Testis (tissue), 3 donors: Measurements from ENCODE around the gene ANKS1B. TPM values are rescaled to one million over a fixed set of nuclear protein-coding genes. Genes with fewer than 3 reads are reported as not detected.
"Not testable (repeated sequence)": the region's sequence is repeated elsewhere in the genome, so short reads cannot be mapped to it uniquely, and the experiment has no call there.

Experiments
- DNase-seq: peaks from one replicate; pipeline ENCODE4 v3.0.0-alpha.2; 2019
- H3K27ac ChIP-seq, 2 donors: fragments of 200-600 bp; sonication (generic); one replicate each; pipeline ENCODE4 v1.5.1; 2019
- H3K27me3 ChIP-seq: fragments of 200-600 bp; sonication (generic); one replicate; pipeline ENCODE4 v1.5.1; 2019
- H3K36me3 ChIP-seq: fragments of 200-600 bp; sonication (generic); one replicate; pipeline ENCODE4 v1.5.1; 2017; ENCODE audit warnings: low read depth; ENCODE audit errors: missing control alignments
- H3K4me1 ChIP-seq: fragments of 200-600 bp; sonication (generic); one replicate; pipeline ENCODE4 v1.5.1; 2019
- H3K4me3 ChIP-seq, 2 donors: fragments of 200-600 bp; sonication (generic); one replicate each; pipeline ENCODE4 v1.5.1; 2017 to 2019
- H3K9me3 ChIP-seq: fragments of 200-600 bp; sonication (generic); one replicate; pipeline ENCODE4 v1.5.1; 2017
- POLR2A ChIP-seq: fragments of 450-650 bp; IDR thresholded peaks from one replicate; pipeline ENCODE4 v1.6.1; 2017; ENCODE audit warnings: antibody characterized with exemption, mild to moderate bottlenecking, moderate library complexity
- WGBS, 2 donors: methylation state at CpG; one replicate each; pipeline ENCODE4 v1.1.5; 2018; 5-methylcytosine and 5-hydroxymethylcytosine counted together
- intact Hi-C: fragments of 100-400 bp; cut with DNase I; formaldehyde crosslinking; loops from one replicate; pipeline ENCODE4 v1.15.1; 2023; ENCODE audit warnings: low total_unique reads
- polyA plus RNA-seq: library from polyadenylated mRNA; stranded (reverse); fragments of 350-450 nt; fragmentation: Illumina TruSeq; extraction: RNeasy Lipid Tissue Mini Kit (QIAGEN cat#74804); gene quantifications from one replicate; pipeline ENCODE4 v1.2.3, GENCODE V29; 2014; ENCODE audit warnings: low read depth, low replicate concordance; ENCODE audit not compliant: insufficient read depth
- total RNA-seq, 2 donors: library from RNA; depleted of rRNA; stranded (reverse); fragments of >200 nt; gene quantifications; one replicate each; pipeline ENCODE4 v1.2.3, GENCODE V29; 2016
- TF ChIP-seq, protein P1 (sequence below), 3 experiments: fragments of 450-650 bp in 2 of 3; fragments of 200-600 bp in 1 of 3; sonication (generic) in 1 of 3; IDR thresholded peaks; one replicate each; pipeline ENCODE4 v1.5.1; 2016 to 2019; ENCODE audit warnings: antibody characterized with exemption in 3 of 3, mild to moderate bottlenecking in 2 of 3, moderate library complexity in 1 of 3

ANKS1B gene
- total and polyA plus RNA-seq, 3 donors from 2014 or later: 26.8 to 58.2 (median 30.9) TPM

DNA sequence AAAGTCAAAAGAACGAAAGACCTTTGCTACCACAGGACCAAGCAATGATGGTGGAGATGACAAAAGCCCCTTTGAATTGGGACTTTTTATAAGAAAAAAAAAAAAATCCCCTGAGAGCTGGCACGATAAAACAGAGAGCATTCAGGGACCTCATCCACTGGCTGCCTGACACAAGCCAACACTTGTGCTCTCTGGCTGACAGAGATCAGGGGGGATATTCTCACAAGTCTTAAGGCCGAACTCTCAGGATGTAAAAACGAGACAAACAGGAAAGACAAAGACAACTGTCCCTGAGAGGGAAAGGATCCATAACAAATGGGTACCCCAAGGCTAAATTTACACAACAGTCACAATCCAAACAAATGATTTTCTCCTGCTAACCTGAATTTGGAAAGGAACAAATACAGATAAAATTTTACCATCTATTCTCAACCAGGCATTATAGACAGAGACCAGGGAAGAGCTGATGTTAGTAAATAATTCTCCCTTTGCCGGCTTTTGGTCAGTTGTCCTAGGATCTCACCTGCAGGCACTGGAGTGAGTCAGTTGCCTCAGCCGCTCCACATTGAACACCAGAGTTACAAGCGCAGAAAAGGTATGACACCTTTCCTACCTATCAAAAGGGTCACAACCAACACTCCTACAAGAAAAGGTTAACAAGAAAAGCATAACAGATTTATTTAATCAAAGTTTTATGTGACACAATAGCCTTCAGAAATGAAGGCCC is 375.1 kb downstream of the ANKS1B start:
- H3K36me3 ChIP-seq: no peaks in the 10 kb centered on the region
- no peak overlapping the region for H3K4me3 ChIP-seq
- no peak overlapping the region for H3K27ac ChIP-seq
- intact Hi-C loops: no loop called here
- no peak for TF ChIP-seq POLR2A
- no peaks in the 10 kb centered on the region for H3K9me3 ChIP-seq
- H3K27me3 ChIP-seq: no peaks in the 10 kb centered on the region
- H3K4me1 ChIP-seq: no peaks in the 10 kb centered on the region
- WGBS, 2 donors: 68 to 74% methylated on average over 7 of the region's 7 CpGs
- DNase-seq: no peak

DNA sequence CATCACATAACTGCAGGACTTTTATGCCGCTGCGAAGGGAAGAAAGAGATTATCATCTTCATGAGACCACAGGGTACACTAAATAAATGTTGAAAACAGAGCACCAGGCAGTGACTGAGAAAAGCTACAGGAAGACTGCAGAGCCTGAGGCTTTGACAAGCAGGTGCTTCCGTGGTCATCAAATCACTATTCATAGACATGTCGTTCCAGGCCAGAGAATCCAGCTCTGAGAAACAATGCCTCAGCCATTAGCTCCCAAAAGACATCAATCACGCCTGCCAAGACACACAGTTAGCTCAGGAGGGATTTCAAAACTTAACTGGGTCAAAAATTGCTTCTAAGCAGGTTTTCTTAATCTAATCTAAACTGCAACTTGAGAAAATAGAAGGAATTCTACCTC is 384.3 kb downstream of the ANKS1B start:
- intact Hi-C loops: no loop called here
- whole genome bisulfite sequencing, 2 donors: 68 to 71% methylated on average over 5 of the region's 5 CpGs

DNA sequence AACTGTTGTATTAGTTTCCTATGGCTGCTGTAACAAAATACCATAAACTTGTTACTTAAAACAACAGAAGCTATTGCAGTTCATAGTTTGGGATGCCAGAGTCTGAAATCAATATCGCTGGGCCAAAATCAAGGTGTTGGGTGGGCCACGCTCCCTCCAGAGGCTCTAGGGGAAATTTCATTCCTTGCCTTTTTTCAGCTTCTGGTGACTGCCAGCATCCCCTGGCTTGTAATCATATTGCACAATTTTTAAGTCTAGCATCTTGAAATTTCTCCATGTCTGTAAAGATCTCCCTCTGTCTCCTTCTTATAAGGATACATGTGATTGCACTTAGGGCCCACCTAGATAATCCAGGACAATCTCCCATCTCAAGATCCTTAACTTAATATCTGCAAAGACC is 386.0 kb downstream of the ANKS1B start:
- H3K9me3 ChIP-seq: no peaks in the 10 kb centered on the region
- 93 to 97% methylated on average over 2 of the region's 2 CpGs for WGBS, 2 donors
- H3K36me3 ChIP-seq: no peaks in the 10 kb centered on the region
- no peak for DNase-seq
- no peaks in the 10 kb centered on the region for H3K4me1 ChIP-seq
- no peak overlapping the region for H3K4me3 ChIP-seq
- intact Hi-C loops: no loop called here
- H3K27me3 ChIP-seq: no peaks in the 10 kb centered on the region
- no peak overlapping the region for H3K27ac ChIP-seq
- TF ChIP-seq, protein P1, sequence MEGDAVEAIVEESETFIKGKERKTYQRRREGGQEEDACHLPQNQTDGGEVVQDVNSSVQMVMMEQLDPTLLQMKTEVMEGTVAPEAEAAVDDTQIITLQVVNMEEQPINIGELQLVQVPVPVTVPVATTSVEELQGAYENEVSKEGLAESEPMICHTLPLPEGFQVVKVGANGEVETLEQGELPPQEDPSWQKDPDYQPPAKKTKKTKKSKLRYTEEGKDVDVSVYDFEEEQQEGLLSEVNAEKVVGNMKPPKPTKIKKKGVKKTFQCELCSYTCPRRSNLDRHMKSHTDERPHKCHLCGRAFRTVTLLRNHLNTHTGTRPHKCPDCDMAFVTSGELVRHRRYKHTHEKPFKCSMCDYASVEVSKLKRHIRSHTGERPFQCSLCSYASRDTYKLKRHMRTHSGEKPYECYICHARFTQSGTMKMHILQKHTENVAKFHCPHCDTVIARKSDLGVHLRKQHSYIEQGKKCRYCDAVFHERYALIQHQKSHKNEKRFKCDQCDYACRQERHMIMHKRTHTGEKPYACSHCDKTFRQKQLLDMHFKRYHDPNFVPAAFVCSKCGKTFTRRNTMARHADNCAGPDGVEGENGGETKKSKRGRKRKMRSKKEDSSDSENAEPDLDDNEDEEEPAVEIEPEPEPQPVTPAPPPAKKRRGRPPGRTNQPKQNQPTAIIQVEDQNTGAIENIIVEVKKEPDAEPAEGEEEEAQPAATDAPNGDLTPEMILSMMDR (IDR thresholded peaks at IDR 0.05): no peak
- no peak for TF ChIP-seq POLR2A

More for the DNA sequence above, 384.3 kb downstream of the ANKS1B start:
- H3K36me3 ChIP-seq: no peaks in the 10 kb centered on the region
- TF ChIP-seq POLR2A: no peak
- TF ChIP-seq, protein P1 (IDR thresholded peaks at IDR 0.05): no peak
- DNase-seq: no peak
- H3K9me3 ChIP-seq: no peaks in the 10 kb centered on the region
- no peaks in the 10 kb centered on the region for H3K4me1 ChIP-seq
- H3K27ac ChIP-seq: no peak overlapping the region
- H3K27me3 ChIP-seq: no peaks in the 10 kb centered on the region
- no peak overlapping the region for H3K4me3 ChIP-seq

DNA sequence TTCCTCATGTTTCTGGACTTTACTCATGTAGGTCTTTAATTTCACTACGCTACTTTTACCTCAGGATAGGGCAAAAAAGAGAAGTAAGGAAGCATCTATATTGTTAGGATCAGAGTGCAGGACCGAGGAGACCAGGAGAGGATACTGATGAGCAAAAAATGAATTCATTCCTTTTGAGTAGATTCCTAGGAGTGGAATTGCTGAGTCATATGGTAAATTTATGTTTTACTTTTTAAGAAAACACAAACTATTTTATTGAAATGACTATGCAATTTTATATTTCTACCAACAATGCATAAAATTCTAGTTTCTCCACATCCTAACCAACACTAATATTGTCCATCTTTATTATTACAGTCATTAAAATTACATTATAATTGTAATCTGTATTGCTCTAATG is 388.0 kb downstream of the ANKS1B start:
- no peak overlapping the region for H3K27ac ChIP-seq
- 80 to 91% methylated on average over 2 of the region's 2 CpGs for WGBS, 2 donors
- intact Hi-C loops: no loop called here

DNA sequence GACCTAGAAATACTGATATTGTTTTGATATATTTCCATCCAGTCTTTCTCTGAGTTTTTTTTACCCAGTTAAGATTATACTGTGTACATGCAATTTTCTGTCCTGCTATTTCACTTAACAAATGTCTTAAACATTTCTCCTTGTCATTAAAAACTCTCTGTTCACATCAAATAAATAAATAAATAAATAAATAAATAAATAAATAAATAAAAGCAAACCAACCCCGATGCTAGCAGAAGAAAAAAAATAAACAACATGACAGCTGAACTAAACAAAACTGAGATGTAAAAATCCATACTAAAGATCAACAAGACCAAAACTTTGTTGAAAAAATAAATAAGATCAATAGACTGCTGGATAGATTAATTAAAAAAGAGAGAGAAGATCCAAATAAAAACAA is 407.6 kb downstream of the ANKS1B start:
- 76 to 81% methylated on average over 1 of the region's 1 CpG for WGBS, 2 donors
- H3K4me1 ChIP-seq, H3K36me3 ChIP-seq, H3K27ac ChIP-seq, intact Hi-C loops, DNase-seq, H3K4me3 ChIP-seq, H3K27me3 ChIP-seq, H3K9me3 ChIP-seq: not testable (repeated sequence)

More for the DNA sequence above, 388.0 kb downstream of the ANKS1B start:
- H3K4me1 ChIP-seq: no peaks in the 10 kb centered on the region
- H3K4me3 ChIP-seq: no peak overlapping the region
- TF ChIP-seq, protein P1 (IDR thresholded peaks at IDR 0.05): no peak
- no peak for TF ChIP-seq POLR2A
- H3K27me3 ChIP-seq: no peaks in the 10 kb centered on the region
- no peak for DNase-seq
- H3K9me3 ChIP-seq: no peaks in the 10 kb centered on the region
- no peaks in the 10 kb centered on the region for H3K36me3 ChIP-seq

DNA sequence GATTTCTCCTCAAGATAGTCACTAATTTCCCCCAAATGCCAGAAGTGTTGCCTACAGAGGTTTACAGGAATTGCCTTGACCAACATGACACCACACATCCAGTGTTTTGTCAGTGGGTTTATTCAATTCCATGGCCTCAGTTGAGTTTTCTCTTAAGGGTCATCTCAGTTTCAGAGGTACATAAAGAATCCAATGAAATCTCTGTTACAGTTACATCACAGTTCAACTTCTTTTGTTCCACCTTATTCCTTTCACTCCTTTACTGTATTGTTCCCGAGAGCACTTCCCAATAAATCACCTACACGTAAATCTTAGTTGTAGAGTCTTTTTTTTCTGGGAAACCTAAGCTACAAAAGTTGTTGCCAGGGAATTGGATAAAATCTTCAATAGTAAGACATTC is 410.8 kb downstream of the ANKS1B start:
- H3K4me3 ChIP-seq: no peak overlapping the region
- no peak overlapping the region for H3K27ac ChIP-seq
- DNase-seq: no peak
- no peak for TF ChIP-seq POLR2A
- TF ChIP-seq, protein P1 (IDR thresholded peaks at IDR 0.05): no peak
- intact Hi-C loops: no loop called here
- no peaks in the 10 kb centered on the region for H3K4me1 ChIP-seq
- 81 to 83% methylated on average over 2 of the region's 2 CpGs for WGBS, 2 donors
- no peaks in the 10 kb centered on the region for H3K36me3 ChIP-seq
- H3K27me3 ChIP-seq: no peaks in the 10 kb centered on the region
- H3K9me3 ChIP-seq: no peaks in the 10 kb centered on the region
